AG09319 (cell line): ENCODE data around the gene MRPL41.
"Not testable (repeated sequence)": the region's sequence is repeated elsewhere in the genome, so short reads cannot be mapped to it uniquely, and the experiment has no call there.

Experiments
- DNase-seq: peaks from one replicate; pipeline ENCODE4 v3.0.0-alpha.2; 2010; ENCODE audit warnings: low read depth; ENCODE audit errors: extremely low read depth
- TF ChIP-seq, protein P1 (sequence below): IDR thresholded peaks from 2 replicates; pipeline ENCODE4 v1.5.1; 2011; ENCODE audit warnings: low read depth, mild to moderate bottlenecking, inconsistent platforms, low read length, moderate library complexity

MRPL41 gene

GRCh38 chr9:137509198-137509597 lies 42.5 kb upstream of the MRPL41 start:
- DNase-seq = no peak
- TF ChIP-seq, protein P1, sequence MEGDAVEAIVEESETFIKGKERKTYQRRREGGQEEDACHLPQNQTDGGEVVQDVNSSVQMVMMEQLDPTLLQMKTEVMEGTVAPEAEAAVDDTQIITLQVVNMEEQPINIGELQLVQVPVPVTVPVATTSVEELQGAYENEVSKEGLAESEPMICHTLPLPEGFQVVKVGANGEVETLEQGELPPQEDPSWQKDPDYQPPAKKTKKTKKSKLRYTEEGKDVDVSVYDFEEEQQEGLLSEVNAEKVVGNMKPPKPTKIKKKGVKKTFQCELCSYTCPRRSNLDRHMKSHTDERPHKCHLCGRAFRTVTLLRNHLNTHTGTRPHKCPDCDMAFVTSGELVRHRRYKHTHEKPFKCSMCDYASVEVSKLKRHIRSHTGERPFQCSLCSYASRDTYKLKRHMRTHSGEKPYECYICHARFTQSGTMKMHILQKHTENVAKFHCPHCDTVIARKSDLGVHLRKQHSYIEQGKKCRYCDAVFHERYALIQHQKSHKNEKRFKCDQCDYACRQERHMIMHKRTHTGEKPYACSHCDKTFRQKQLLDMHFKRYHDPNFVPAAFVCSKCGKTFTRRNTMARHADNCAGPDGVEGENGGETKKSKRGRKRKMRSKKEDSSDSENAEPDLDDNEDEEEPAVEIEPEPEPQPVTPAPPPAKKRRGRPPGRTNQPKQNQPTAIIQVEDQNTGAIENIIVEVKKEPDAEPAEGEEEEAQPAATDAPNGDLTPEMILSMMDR = no peak

DNA sequence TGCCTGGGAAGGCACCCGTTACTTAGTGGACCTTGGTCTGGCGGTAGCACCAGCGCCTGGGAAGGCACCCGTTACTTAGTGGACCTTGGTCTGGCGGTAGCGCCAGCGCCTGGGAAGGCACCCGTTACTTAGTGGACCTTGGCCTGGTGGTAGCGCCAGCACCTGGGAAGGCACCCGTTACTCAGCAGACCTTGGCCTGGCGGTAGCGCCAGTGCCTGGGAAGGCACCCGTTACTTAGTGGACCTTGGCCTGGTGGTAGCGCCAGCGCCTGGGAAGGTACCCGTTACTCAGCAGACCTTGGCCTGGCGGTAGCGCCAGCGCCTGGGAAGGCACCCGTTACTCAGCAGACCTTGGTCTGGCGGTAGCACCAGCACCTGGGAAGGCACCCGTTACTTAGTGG lies 40.6 kb upstream of the MRPL41 start:
- DNase-seq = not testable (repeated sequence)

- TF ChIP-seq, protein P1 = no peak
- DNase-seq = no peak
These were observed 39.8 kb upstream of the MRPL41 start for GRCh38 chr9:137511758-137512463.

DNA sequence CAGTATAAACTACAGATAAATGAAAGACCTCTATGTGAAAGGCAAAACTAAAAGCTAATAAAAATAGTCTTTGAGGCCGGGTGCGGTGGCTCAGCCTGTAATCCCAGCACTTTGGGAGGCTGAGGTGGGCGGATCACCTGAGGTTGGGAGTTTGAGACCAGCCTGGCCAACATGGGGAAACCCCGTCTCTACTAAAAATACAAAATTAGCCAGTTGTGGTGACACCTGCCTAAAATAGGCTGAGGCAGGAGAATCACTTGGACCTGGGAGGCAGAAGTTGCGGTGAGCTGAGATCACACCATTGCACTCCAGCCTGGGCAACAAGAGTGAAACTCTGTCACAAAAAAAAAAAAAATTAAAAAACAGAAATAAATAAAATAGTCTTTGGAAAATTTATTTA lies 38.5 kb upstream of the MRPL41 start:
- not testable (repeated sequence) for DNase-seq

- not testable (repeated sequence) for DNase-seq
These were observed 37.7 kb upstream of the MRPL41 start for GRCh38 chr9:137513801-137514570.

DNA sequence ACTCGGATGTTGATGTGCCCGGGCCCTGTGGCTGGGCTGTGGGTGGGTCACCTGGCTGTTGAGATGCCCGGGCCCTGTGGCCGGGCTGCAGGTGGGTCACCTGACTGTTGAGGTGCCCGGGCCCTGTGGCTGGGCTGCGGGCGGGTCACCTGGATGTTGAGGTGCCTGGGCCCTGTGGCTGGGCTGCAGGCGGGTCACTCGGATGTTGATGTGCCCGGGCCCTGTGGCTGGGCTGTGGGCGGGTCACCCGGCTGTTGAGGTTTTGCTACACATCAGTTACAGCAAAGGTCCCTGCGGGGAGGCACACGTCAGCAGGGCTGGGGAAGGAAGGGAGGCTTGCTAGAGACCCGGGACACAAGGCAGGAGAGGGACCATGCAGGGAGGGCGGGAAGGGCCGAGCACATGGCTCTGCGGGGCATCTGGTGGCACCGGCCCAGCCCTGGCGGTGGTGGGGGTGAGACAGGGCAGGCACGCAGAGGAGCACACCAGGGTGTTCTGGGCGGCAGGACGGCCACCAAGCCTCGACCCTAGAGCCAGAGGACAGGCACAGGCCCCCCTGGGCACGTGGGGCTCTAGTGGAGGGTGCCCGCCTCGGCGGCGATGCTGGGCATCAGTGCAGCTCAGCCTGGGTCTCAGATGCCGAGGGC lies 36.9 kb upstream of the MRPL41 start:
- DNase-seq = no peak

GRCh38 chr9:137515338-137515724 lies 36.3 kb upstream of the MRPL41 start:
- no peak for DNase-seq
- TF ChIP-seq, protein P1 = no peak

More for the DNA sequence above, 36.9 kb upstream of the MRPL41 start:
- TF ChIP-seq, protein P1 = no peak

DNA sequence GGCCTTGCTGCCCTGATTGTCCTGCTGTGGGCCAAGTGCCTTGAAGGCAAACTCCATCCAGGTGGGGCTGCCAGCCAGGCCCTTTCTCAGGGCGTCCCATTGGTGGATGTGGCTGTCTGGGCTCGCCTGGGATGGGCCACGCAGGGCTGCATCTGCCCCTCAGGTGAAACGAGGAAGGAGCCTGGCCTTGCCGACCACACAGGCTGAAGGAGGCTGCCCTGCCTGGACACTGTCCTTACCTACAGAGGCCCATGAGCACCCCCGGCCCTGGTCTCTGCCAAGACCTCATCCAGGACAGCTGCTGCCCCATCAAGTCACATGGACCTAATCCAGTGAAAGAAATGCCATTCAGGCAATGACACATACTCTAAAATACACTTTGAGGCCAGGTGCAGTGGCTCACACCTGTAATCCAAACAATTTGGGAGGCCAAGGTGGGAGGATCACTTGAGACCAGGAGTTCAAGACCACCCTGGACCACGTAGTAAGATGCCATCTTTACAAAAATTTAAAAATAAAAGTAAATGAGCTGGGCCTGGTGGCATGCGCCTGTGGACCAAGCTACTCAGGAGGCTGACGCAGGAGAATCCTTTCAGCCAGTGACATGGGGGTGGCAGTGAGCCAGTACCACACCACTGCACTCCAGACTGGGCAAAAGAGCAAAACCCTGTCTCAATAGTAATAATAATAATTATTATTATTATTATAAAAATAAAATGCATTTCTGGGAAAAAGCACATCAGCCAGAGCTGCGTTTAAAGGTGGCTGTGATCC lies 35.3 kb upstream of the MRPL41 start:
- DNase-seq = no peak
- TF ChIP-seq, protein P1 = no peak

DNA sequence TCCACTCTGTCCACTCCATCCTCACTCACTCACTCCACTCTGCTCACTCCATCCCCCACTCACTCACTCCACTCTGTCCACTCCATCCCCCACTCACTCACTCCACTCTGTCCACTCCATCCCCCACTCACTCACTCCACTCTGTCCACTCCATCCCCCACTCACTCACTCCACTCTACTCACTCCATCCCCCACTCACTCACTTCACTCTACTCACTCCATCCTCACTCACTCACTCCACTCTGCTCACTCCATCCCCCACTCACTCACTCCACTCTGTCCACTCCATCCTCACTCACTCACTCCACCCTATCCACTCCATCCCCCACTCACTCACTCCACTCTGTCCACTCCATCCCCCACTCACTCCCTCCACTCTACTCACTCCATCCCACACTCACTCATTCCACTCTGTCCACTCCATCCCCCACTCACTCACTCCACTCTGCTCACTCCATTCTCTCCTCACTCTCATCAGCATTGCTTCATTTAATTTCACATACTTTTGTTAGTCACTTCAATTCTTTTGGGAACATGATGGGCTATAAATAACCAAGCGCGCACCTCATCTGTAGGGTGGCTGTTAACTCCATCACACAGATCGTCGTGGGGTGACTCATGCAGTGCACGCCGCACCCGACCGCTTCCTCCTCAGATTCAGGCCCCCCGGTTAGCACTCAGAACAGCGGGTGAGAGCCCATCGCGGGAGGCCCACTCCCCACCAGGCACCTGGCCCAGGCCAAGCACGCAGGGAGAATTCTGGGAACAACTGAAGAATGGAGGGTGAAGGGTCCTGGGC lies 32.8 kb upstream of the MRPL41 start:
- not testable (repeated sequence) for DNase-seq
